Mesendoderm (in vitro differentiated cells): Measurements from ENCODE around the gene NAGLU. TPM values are rescaled to one million over a fixed set of nuclear protein-coding genes. Genes with fewer than 3 reads are reported as not detected.

Experiments used
- DNase-seq: peaks from one replicate; pipeline ENCODE4 v3.0.0; 2013
- H2AK5ac ChIP-seq: 2 replicates; pipeline ENCODE4 v1.6.1; 2013; ENCODE audit warnings: low read length, inconsistent platforms
- H2BK120ac ChIP-seq: 2 replicates; pipeline ENCODE4 v1.6.1; 2013; ENCODE audit warnings: low read depth, mild to moderate bottlenecking, low read length, moderate library complexity, mixed read lengths
- H2BK15ac ChIP-seq: replicated peaks from 2 replicates; pipeline ENCODE4 v1.6.1; 2013; ENCODE audit warnings: low read depth, mild to moderate bottlenecking, moderate library complexity
- H2BK5ac ChIP-seq: 2 replicates; pipeline ENCODE4 v1.6.1; 2013; ENCODE audit warnings: low read length, inconsistent platforms
- H3K18ac ChIP-seq: 2 replicates; pipeline ENCODE4 v1.6.1; 2013; ENCODE audit warnings: mild to moderate bottlenecking, low read length, mixed read lengths
- H3K23ac ChIP-seq: one replicate; pipeline ENCODE4 v1.6.1; 2013; ENCODE audit warnings: low read length
- H3K27ac ChIP-seq: 2 replicates; pipeline ENCODE4 v1.5.1; 2013; ENCODE audit warnings: low read depth, mild to moderate bottlenecking, inconsistent platforms, low read length, moderate library complexity
- H3K27me3 ChIP-seq: 2 replicates; pipeline ENCODE4 v1.6.1; 2013; ENCODE audit warnings: low read length, control low read depth, mild to moderate bottlenecking, inconsistent platforms; ENCODE audit not compliant: insufficient read depth, poor library complexity
- H3K36me3 ChIP-seq: 2 replicates; pipeline ENCODE4 v1.6.1; 2013; ENCODE audit warnings: low read length, inconsistent platforms; ENCODE audit not compliant: control insufficient read depth, insufficient read depth
- H3K4ac ChIP-seq: one replicate; pipeline ENCODE4 v1.6.1; 2013; ENCODE audit warnings: low read depth, mild to moderate bottlenecking, low read length, moderate library complexity
- H3K4me1 ChIP-seq: 2 replicates; pipeline ENCODE4 v1.6.1; 2013; ENCODE audit warnings: low read depth, low read length, inconsistent platforms; ENCODE audit not compliant: control insufficient read depth
- H3K4me2 ChIP-seq: 2 replicates; pipeline ENCODE4 v1.6.1; 2013; ENCODE audit warnings: low read length
- H3K4me3 ChIP-seq: 2 replicates; pipeline ENCODE4 v1.5.1; 2013; ENCODE audit warnings: mild to moderate bottlenecking, low read length
- H3K56ac ChIP-seq: one replicate; pipeline ENCODE4 v1.6.1; 2013; ENCODE audit warnings: low read length
- H3K79me1 ChIP-seq: 2 replicates; pipeline ENCODE4 v1.6.1; 2013; ENCODE audit warnings: low read length, inconsistent platforms
- H3K79me2 ChIP-seq: 2 replicates; pipeline ENCODE4 v1.6.1; 2013; ENCODE audit warnings: mild to moderate bottlenecking, low read length; ENCODE audit not compliant: control insufficient read depth, insufficient read depth
- H3K9ac ChIP-seq: 2 replicates; pipeline ENCODE4 v1.6.1; 2013; ENCODE audit warnings: low read length, inconsistent platforms
- H4K5ac ChIP-seq: one replicate; pipeline ENCODE4 v1.6.1; 2013; ENCODE audit warnings: low read length
- H4K8ac ChIP-seq: one replicate; pipeline ENCODE4 v1.6.1; 2013; ENCODE audit warnings: low read depth, mild to moderate bottlenecking, control low read depth, low read length, moderate library complexity
- WGBS: extraction: QIAGEN DNeasy Blood & Tissue Kit; methylation state at CpG from one replicate; pipeline ENCODE4 v1.1.7; 2013; ENCODE audit warnings: low lambda C conversion rate, missing lambda C conversion rate; ENCODE audit not compliant: insufficient coverage; ENCODE audit errors: extremely low coverage; 5-methylcytosine and 5-hydroxymethylcytosine counted together
- polyA plus RNA-seq, 2 experiments: library from polyadenylated mRNA; stranded (reverse); fragments of 200-250 nt; gene quantifications; one replicate each; pipeline ENCODE4 v1.2.3, GENCODE V29; 2013

Gene NAGLU
- 9.6 TPM for polyA plus RNA-seq (2013, experiment 1 of 2)
- 9.0 TPM for polyA plus RNA-seq (2013, experiment 2 of 2)

- no peak within 1 kb of the TSS for H2AK5ac ChIP-seq
- no CpG with 5 or more reads among the region's 40 CpGs for WGBS
- H3K36me3 ChIP-seq: no peaks in the 10 kb centered on the region
- H4K5ac ChIP-seq: peak within 1 kb of the TSS; percentile 99
- peaks cover 2% of the 10 kb centered on the region for H3K79me2 ChIP-seq
- no peak within 1 kb of the TSS for H4K8ac ChIP-seq
- H3K27me3 ChIP-seq: no peaks in the 10 kb centered on the region
- H3K27ac ChIP-seq: peak within 1 kb of the TSS; percentile 60
- peak within 1 kb of the TSS; percentile 97 for H3K4me2 ChIP-seq
- H2BK15ac ChIP-seq: no peak within 1 kb of the TSS
- peak within 1 kb of the TSS; percentile 92 for H3K4ac ChIP-seq
- H3K4me1 ChIP-seq: peaks cover 3% of the 10 kb centered on the region
- H3K56ac ChIP-seq: peak within 1 kb of the TSS; percentile 90
- no peak within 1 kb of the TSS for H3K23ac ChIP-seq
- H3K4me3 ChIP-seq: peak within 1 kb of the TSS; percentile 62
- H3K9ac ChIP-seq: peak within 1 kb of the TSS; percentile 92
- H3K79me1 ChIP-seq: peaks cover 3% of the 10 kb centered on the region
- DNase-seq: peak; percentile 87
- peak within 1 kb of the TSS; percentile 73 for H3K18ac ChIP-seq
- H2BK5ac ChIP-seq: peak within 1 kb of the TSS; percentile 28
- no peak within 1 kb of the TSS for H2BK120ac ChIP-seq
These were observed at the start of gene NAGLU for GRCh38 chr17:42536048-42536371. Gene NAGLU, plus strand, starts transcription at chr17:42536241. Its CDS starts 32 bp downstream, at chr17:42536273.

GRCh38 chr17:42488032-42488431 lies 48.0 kb upstream of the NAGLU start:
- Histone ChIP-seq H3K18ac (no peak overlapping the region), H3K9ac (no peak overlapping the region), H4K8ac (no peak overlapping the region), H3K4me3 (no peak overlapping the region), H3K4me1 (no peaks in the 10 kb centered on the region), H3K27me3 (no peaks in the 10 kb centered on the region), H3K4ac (no peak overlapping the region), H2AK5ac (no peak overlapping the region), H3K36me3 (peaks cover 6% of the 10 kb centered on the region), H3K27ac (no peak overlapping the region), H3K4me2 (no peak overlapping the region), H3K56ac (no peak overlapping the region), H2BK5ac (no peak overlapping the region), H3K23ac (no peak overlapping the region), H4K5ac (no peak overlapping the region), H3K79me2 (no peaks in the 10 kb centered on the region), H2BK15ac (no peak overlapping the region), H2BK120ac (no peak overlapping the region), H3K79me1 (no peaks in the 10 kb centered on the region)
- DNase-seq: no peak
- no CpG with 5 or more reads among the region's 1 CpG for WGBS

- H3K4me2 ChIP-seq: no peak overlapping the region
- no peak overlapping the region for H2AK5ac ChIP-seq
- no peak overlapping the region for H3K23ac ChIP-seq
- H3K27me3 ChIP-seq: no peaks in the 10 kb centered on the region
- no peak for DNase-seq
- H2BK15ac ChIP-seq: no peak overlapping the region
- H3K79me2 ChIP-seq: no peaks in the 10 kb centered on the region
- no peak overlapping the region for H4K8ac ChIP-seq
- H2BK5ac ChIP-seq: no peak overlapping the region
- no CpG with 5 or more reads among the region's 3 CpGs for WGBS
- no peak overlapping the region for H3K56ac ChIP-seq
- no peak overlapping the region for H3K9ac ChIP-seq
- no peak overlapping the region for H4K5ac ChIP-seq
- H2BK120ac ChIP-seq: no peak overlapping the region
- H3K4me3 ChIP-seq: no peak overlapping the region
- H3K4me1 ChIP-seq: no peaks in the 10 kb centered on the region
- H3K18ac ChIP-seq: no peak overlapping the region
- H3K4ac ChIP-seq: no peak overlapping the region
- H3K27ac ChIP-seq: no peak overlapping the region
- peaks cover 6% of the 10 kb centered on the region for H3K36me3 ChIP-seq
- H3K79me1 ChIP-seq: no peaks in the 10 kb centered on the region
These were observed 42.7 kb upstream of the NAGLU start for GRCh38 chr17:42493319-42493718.

- H3K4ac ChIP-seq: no peak overlapping the region
- no peaks in the 10 kb centered on the region for H3K79me2 ChIP-seq
- DNase-seq: no peak
- no peak overlapping the region for H2BK15ac ChIP-seq
- no CpG with 5 or more reads among the region's 4 CpGs for WGBS
- no peaks in the 10 kb centered on the region for H3K79me1 ChIP-seq
- no peak overlapping the region for H3K23ac ChIP-seq
- H3K56ac ChIP-seq: no peak overlapping the region
- no peak overlapping the region for H3K18ac ChIP-seq
- no peak overlapping the region for H3K4me3 ChIP-seq
- no peak overlapping the region for H3K9ac ChIP-seq
- no peak overlapping the region for H4K8ac ChIP-seq
- H3K27me3 ChIP-seq: no peaks in the 10 kb centered on the region
- no peaks in the 10 kb centered on the region for H3K4me1 ChIP-seq
- no peak overlapping the region for H4K5ac ChIP-seq
- H3K36me3 ChIP-seq: peaks cover 3% of the 10 kb centered on the region
- H2BK120ac ChIP-seq: no peak overlapping the region
- no peak overlapping the region for H3K27ac ChIP-seq
- H2BK5ac ChIP-seq: no peak overlapping the region
- H2AK5ac ChIP-seq: no peak overlapping the region
- no peak overlapping the region for H3K4me2 ChIP-seq
These were observed 41.4 kb upstream of the NAGLU start for GRCh38 chr17:42494673-42495072.

- Histone ChIP-seq H3K27me3 (no peaks in the 10 kb centered on the region), H2BK120ac (no peak overlapping the region), H3K4me2 (no peak overlapping the region), H4K8ac (no peak overlapping the region), H3K18ac (no peak overlapping the region), H3K4me1 (no peaks in the 10 kb centered on the region), H3K4ac (no peak overlapping the region), H4K5ac (no peak overlapping the region), H3K4me3 (no peak overlapping the region), H2BK15ac (no peak overlapping the region), H3K9ac (no peak overlapping the region), H3K23ac (no peak overlapping the region), H3K56ac (no peak overlapping the region), H2AK5ac (no peak overlapping the region), H2BK5ac (no peak overlapping the region), H3K79me1 (no peaks in the 10 kb centered on the region), H3K36me3 (peaks cover 1% of the 10 kb centered on the region), H3K27ac (no peak overlapping the region), H3K79me2 (no peaks in the 10 kb centered on the region)
- WGBS: no CpG with 5 or more reads among the region's 4 CpGs
- DNase-seq: no peak
These were observed 37.2 kb upstream of the NAGLU start for GRCh38 chr17:42498828-42499227.

- H2BK120ac ChIP-seq: no peak overlapping the region
- H3K36me3 ChIP-seq: peaks cover 1% of the 10 kb centered on the region
- no peak for DNase-seq
- no peak overlapping the region for H4K5ac ChIP-seq
- no peak overlapping the region for H2AK5ac ChIP-seq
- H3K4me3 ChIP-seq: no peak overlapping the region
- H2BK5ac ChIP-seq: no peak overlapping the region
- no peaks in the 10 kb centered on the region for H3K79me1 ChIP-seq
- no peaks in the 10 kb centered on the region for H3K79me2 ChIP-seq
- H3K9ac ChIP-seq: no peak overlapping the region
- no peak overlapping the region for H3K23ac ChIP-seq
- H3K27ac ChIP-seq: no peak overlapping the region
- no peak overlapping the region for H3K4me2 ChIP-seq
- H3K56ac ChIP-seq: no peak overlapping the region
- H4K8ac ChIP-seq: no peak overlapping the region
- no CpG with 5 or more reads among the region's 5 CpGs for WGBS
- H3K4me1 ChIP-seq: no peaks in the 10 kb centered on the region
- H3K27me3 ChIP-seq: no peaks in the 10 kb centered on the region
- H3K4ac ChIP-seq: no peak overlapping the region
- H2BK15ac ChIP-seq: no peak overlapping the region
- no peak overlapping the region for H3K18ac ChIP-seq
These were observed 34.0 kb upstream of the NAGLU start for GRCh38 chr17:42502091-42502490.
